Hepatic stellate cell (primary cell): Measurements from ENCODE around the gene DMC1.

ENCODE experiments used
- DNase-seq: peaks from one replicate; pipeline ENCODE4 v3.0.0; 2011; ENCODE audit warnings: low spot score

The DMC1 gene

GRCh38 chr22:38567531-38568285 lies 2.3 kb downstream of the DMC1 start:
- no peak for DNase-seq

GRCh38 chr22:38566726-38567504 lies 3.1 kb downstream of the DMC1 start:
- DNase-seq, result no peak

GRCh38 chr22:38565441-38565840 lies 4.5 kb downstream of the DMC1 start:
- no peak for DNase-seq

GRCh38 chr22:38564669-38565068 lies 5.3 kb downstream of the DMC1 start:
- no peak for DNase-seq

GRCh38 chr22:38554281-38554680 lies 15.7 kb downstream of the DMC1 start:
- peak; percentile 47 for DNase-seq

GRCh38 chr22:38549101-38549894 lies 20.7 kb downstream of the DMC1 start:
- DNase-seq, result no peak

GRCh38 chr22:38540701-38541100 lies 29.3 kb downstream of the DMC1 start:
- no peak for DNase-seq

GRCh38 chr22:38531251-38531938 lies 38.6 kb downstream of the DMC1 start:
- no peak for DNase-seq

GRCh38 chr22:38524429-38524828 lies 45.6 kb downstream of the DMC1 start:
- no peak for DNase-seq

GRCh38 chr22:38523479-38523878 lies 46.5 kb downstream of the DMC1 start:
- DNase-seq, result no peak

GRCh38 chr22:38523029-38523428 lies 47.0 kb downstream of the DMC1 start:
- no peak for DNase-seq

- DNase-seq, result no peak
Measured at GRCh38 chr22:38519453-38520250, 50.3 kb downstream of the DMC1 start.

- no peak for DNase-seq
Measured at GRCh38 chr22:38518620-38519019, 51.4 kb downstream of the DMC1 start.

GRCh38 chr22:38513063-38513462 lies 56.9 kb downstream of the DMC1 start:
- DNase-seq, result no peak

- DNase-seq, result no peak
Measured at GRCh38 chr22:38510416-38510970, 59.5 kb downstream of the DMC1 start.

- DNase-seq, result peak; percentile 93
Measured at GRCh38 chr22:38506118-38506962, 63.6 kb downstream of the DMC1 start, which contains the start of gene DDX17. Gene DDX17, minus strand, starts transcription at chr22:38506311.

- DNase-seq, result peak; percentile 68
Measured at GRCh38 chr22:38505541-38506117, 64.4 kb downstream of the DMC1 start.

GRCh38 chr22:38504731-38505540 lies 65.0 kb downstream of the DMC1 start:
- DNase-seq, result peak; percentile 25

- no peak for DNase-seq
Measured at GRCh38 chr22:38503021-38503420, 67.0 kb downstream of the DMC1 start.
